Caco-2 (cell line): ENCODE measurements around the gene OLAH. TPM values are rescaled to one million over a fixed set of nuclear protein-coding genes. Genes with fewer than 3 reads are reported as not detected.

Experiments used
- BruUV-seq: library from RNA; stranded (reverse); fragments of 400-500 nt; replicated peaks from 2 replicates; lab custom pipeline; 2021; lab: Mats Ljungman, UMichigan
- CTCF ChIA-PET: fragments of 300-600 bp; sonication (Branson Sonifier 250); formaldehyde crosslinking; loops from one replicate; lab custom pipeline; 2022; ENCODE audit warnings: antibody characterized with exemption; lab: Charles Lee
- POLR2A ChIA-PET: fragments of 300-600 bp; sonication (Branson Sonifier 250); formaldehyde crosslinking; loops from one replicate; lab custom pipeline; 2022; ENCODE audit warnings: antibody characterized with exemption; lab: Charles Lee
- DNase-seq, 2 experiments: peaks; one replicate each; pipeline versions ENCODE4 v3.0.0 to v3.0.0-alpha.2; 2020 to 2022
- H3K27me3 ChIP-seq: replicated peaks from 2 replicates; pipeline ENCODE4 v1.6.0; 2011; ENCODE audit warnings: low read length; ENCODE audit not compliant: control insufficient read depth, insufficient read depth
- H3K36me3 ChIP-seq: 2 replicates; pipeline ENCODE4 v1.5.1; 2011; ENCODE audit warnings: low read length; ENCODE audit not compliant: control insufficient read depth, insufficient read depth
- H3K4me1 ChIP-seq: fragments of 250-450 bp; sonication (Bioruptor Pico); 2 replicates; pipeline ENCODE4 v1.5.1; 2020; ENCODE audit warnings: mild to moderate bottlenecking
- H3K4me3 ChIP-seq: 2 replicates; pipeline ENCODE4 v1.5.1; 2011; ENCODE audit warnings: low read depth, mild to moderate bottlenecking, control low read depth, low read length
- H3K9me3 ChIP-seq: fragments of 250-450 bp; sonication (Bioruptor Pico); 2 replicates; pipeline ENCODE4 v1.5.1; 2020; ENCODE audit warnings: mild to moderate bottlenecking, moderate library complexity
- H3K27ac Mint-ChIP-seq: one replicate; pipeline ENCODE4 v1.8.0; 2022; ENCODE audit warnings: mixed read lengths; ENCODE audit not compliant: unreplicated experiment
- H3K27me3 Mint-ChIP-seq: one replicate; pipeline ENCODE4 v1.8.0; 2022; ENCODE audit warnings: mixed read lengths; ENCODE audit not compliant: insufficient read depth, unreplicated experiment
- H3K36me3 Mint-ChIP-seq: one replicate; pipeline ENCODE4 v1.8.0; 2022; ENCODE audit warnings: mild to moderate bottlenecking, mixed read lengths; ENCODE audit not compliant: insufficient read depth, unreplicated experiment
- H3K4me1 Mint-ChIP-seq: one replicate; pipeline ENCODE4 v1.8.0; 2022; ENCODE audit warnings: low read depth, mixed read lengths; ENCODE audit not compliant: unreplicated experiment
- H3K4me3 Mint-ChIP-seq: one replicate; pipeline ENCODE4 v1.8.0; 2022; ENCODE audit warnings: mild to moderate bottlenecking, moderate library complexity, mixed read lengths; ENCODE audit not compliant: unreplicated experiment
- H3K9me3 Mint-ChIP-seq: one replicate; pipeline ENCODE4 v1.8.0; 2022; ENCODE audit warnings: mixed read lengths; ENCODE audit not compliant: unreplicated experiment
- intact Hi-C: fragments of 100-400 bp; cut with micrococcal nuclease; formaldehyde crosslinking; loops from one replicate; pipeline ENCODE4 v1.10.0; 2022; ENCODE audit not compliant: unreplicated experiment
- total RNA-seq: library from RNA; stranded (reverse); gene quantifications from 2 replicates; pipeline ENCODE4 v1.2.3, GENCODE V29; 2022
- TF ChIP-seq, protein P1 (sequence below), 2 experiments: fragments of 200-600 bp in 1 of 2; IDR thresholded peaks; 1 replicate in 1 of 2; 2 replicates in 1 of 2; pipeline versions ENCODE4 v1.5.1 to v1.8.0; 2011 to 2022; ENCODE audit warnings: antibody characterized with exemption in 1 of 2, control low read depth in 1 of 2, inconsistent platforms in 1 of 2, low read depth in 1 of 2, low read length in 1 of 2, mild to moderate bottlenecking in 1 of 2, moderate library complexity in 1 of 2; ENCODE audit not compliant: insufficient read depth in 1 of 2, severe bottlenecking in 1 of 2, unreplicated experiment in 1 of 2

The OLAH gene
- total RNA-seq, 1 experiment from 2014 or later: not detected

- no TSS peak for BruUV-seq
- H3K27me3 Mint-ChIP-seq: no peaks in the 10 kb centered on the region
- no peak overlapping the region for H3K27ac Mint-ChIP-seq
- H3K27me3 ChIP-seq: no peaks in the 10 kb centered on the region
- no peak overlapping the region for H3K4me3 Mint-ChIP-seq
- no peak for DNase-seq
- H3K4me1 Mint-ChIP-seq: no peaks in the 10 kb centered on the region
- ChIA-PET CTCF (no interaction called here), POLR2A (interaction anchor here (0.6 to 0.7 kb wide), 2 partner anchors 12 to 795 kb away, joined by 3 to 6 read pairs; no protein-coding TSS in a partner anchor)
- peaks cover 10% of the 10 kb centered on the region for H3K9me3 Mint-ChIP-seq
- H3K9me3 ChIP-seq: peaks cover 19% of the 10 kb centered on the region
- intact Hi-C loops: no loop called here
- no peaks in the 10 kb centered on the region for H3K36me3 Mint-ChIP-seq
- TF ChIP-seq, protein P1, sequence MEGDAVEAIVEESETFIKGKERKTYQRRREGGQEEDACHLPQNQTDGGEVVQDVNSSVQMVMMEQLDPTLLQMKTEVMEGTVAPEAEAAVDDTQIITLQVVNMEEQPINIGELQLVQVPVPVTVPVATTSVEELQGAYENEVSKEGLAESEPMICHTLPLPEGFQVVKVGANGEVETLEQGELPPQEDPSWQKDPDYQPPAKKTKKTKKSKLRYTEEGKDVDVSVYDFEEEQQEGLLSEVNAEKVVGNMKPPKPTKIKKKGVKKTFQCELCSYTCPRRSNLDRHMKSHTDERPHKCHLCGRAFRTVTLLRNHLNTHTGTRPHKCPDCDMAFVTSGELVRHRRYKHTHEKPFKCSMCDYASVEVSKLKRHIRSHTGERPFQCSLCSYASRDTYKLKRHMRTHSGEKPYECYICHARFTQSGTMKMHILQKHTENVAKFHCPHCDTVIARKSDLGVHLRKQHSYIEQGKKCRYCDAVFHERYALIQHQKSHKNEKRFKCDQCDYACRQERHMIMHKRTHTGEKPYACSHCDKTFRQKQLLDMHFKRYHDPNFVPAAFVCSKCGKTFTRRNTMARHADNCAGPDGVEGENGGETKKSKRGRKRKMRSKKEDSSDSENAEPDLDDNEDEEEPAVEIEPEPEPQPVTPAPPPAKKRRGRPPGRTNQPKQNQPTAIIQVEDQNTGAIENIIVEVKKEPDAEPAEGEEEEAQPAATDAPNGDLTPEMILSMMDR (IDR thresholded peaks at IDR 0.05; ENCODE audit: insufficient read depth in 1 of 2, low read depth in 1 of 2, low read length in 1 of 2, severe bottlenecking in 1 of 2, unreplicated experiment in 1 of 2): no peak
- H3K4me1 ChIP-seq: no peaks in the 10 kb centered on the region
- H3K4me3 ChIP-seq: no peak overlapping the region
- no peaks in the 10 kb centered on the region for H3K36me3 ChIP-seq
These were observed 23.4 kb downstream of the OLAH start for GRCh38 chr10:15067154-15067553.

DNA sequence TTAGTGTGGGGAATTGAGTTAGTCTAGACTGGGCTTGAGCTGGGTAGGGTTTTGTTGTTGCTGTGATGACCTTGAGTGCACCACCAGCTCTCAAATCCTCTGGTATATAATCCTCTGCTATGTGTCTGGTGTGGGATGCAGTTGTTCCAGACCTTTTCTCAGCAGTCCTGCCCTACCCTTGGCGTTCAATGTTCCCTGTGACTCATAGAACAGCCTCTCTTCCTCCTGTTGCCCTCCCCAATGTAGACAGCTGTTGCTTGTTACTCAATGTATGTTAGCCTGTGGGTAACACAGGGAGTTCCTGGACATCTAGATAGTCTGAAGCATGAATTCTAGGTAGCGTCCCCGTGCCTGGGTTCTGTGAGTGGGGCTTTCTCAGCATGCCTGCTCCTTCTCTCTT, 25.1 kb downstream of the OLAH start:
- Mint-ChIP-seq H3K27me3 (no peaks in the 10 kb centered on the region), H3K4me1 (no peaks in the 10 kb centered on the region), H3K9me3 (peaks cover 10% of the 10 kb centered on the region), H3K27ac (no peak overlapping the region), H3K36me3 (no peaks in the 10 kb centered on the region), H3K4me3 (no peak overlapping the region)
- Histone ChIP-seq H3K9me3 (peaks cover 31% of the 10 kb centered on the region), H3K36me3 (no peaks in the 10 kb centered on the region), H3K27me3 (no peaks in the 10 kb centered on the region), H3K4me3 (no peak overlapping the region), H3K4me1 (no peaks in the 10 kb centered on the region)
- intact Hi-C loops: no loop called here
- TF ChIP-seq, protein P1 (IDR thresholded peaks at IDR 0.05; ENCODE audit: insufficient read depth in 1 of 2, low read depth in 1 of 2, low read length in 1 of 2, severe bottlenecking in 1 of 2, unreplicated experiment in 1 of 2): no peak
- DNase-seq: no peak
- BruUV-seq: no TSS peak
- ChIA-PET POLR2A (no interaction called here), CTCF (no interaction called here)

DNA sequence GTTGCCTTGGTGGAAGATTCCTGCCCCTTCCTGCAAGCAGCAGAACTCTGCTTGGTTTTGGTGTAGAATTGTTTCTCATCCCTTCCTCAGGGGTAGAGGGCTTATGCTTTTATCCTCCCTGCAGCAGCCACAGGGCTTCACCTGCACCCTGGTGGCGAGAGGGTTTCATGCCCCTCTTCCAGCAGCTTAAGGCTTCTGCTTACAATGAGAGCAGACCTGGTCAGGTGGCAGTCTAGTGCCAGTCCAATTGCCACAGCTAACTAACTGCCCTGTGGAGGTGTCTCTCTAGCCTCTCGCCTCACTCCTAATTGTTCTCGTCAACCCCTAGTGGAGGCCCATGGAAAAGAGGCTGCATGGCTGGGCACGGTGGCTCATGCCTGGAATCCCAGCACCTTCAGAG, 25.5 kb downstream of the OLAH start:
- Mint-ChIP-seq H3K4me1 (no peaks in the 10 kb centered on the region), H3K9me3 (peaks cover 10% of the 10 kb centered on the region), H3K27me3 (no peaks in the 10 kb centered on the region), H3K27ac (no peak overlapping the region), H3K36me3 (no peaks in the 10 kb centered on the region), H3K4me3 (no peak overlapping the region)
- ChIA-PET CTCF (no interaction called here), POLR2A (no interaction called here)
- H3K9me3 ChIP-seq: peaks cover 31% of the 10 kb centered on the region
- no peaks in the 10 kb centered on the region for H3K4me1 ChIP-seq
- BruUV-seq: no TSS peak
- TF ChIP-seq, protein P1 (IDR thresholded peaks at IDR 0.05; ENCODE audit: insufficient read depth in 1 of 2, low read depth in 1 of 2, low read length in 1 of 2, severe bottlenecking in 1 of 2, unreplicated experiment in 1 of 2): no peak
- no peak for DNase-seq
- H3K4me3 ChIP-seq: no peak overlapping the region
- intact Hi-C loops: no loop called here
- no peaks in the 10 kb centered on the region for H3K36me3 ChIP-seq
- no peaks in the 10 kb centered on the region for H3K27me3 ChIP-seq
